CD4-positive, alpha-beta T cell treated with Interleukin-17A for 4 hours (primary cell): ENCODE results near the gene RNF181.
"Not testable (repeated sequence)": the region's sequence is repeated elsewhere in the genome, so short reads cannot be mapped to it uniquely, and the experiment has no call there.

Source experiments
- DNase-seq: peaks from one replicate; pipeline ENCODE4 v3.0.0-alpha.2; 2020; ENCODE audit warnings: mixed read lengths

RNF181 gene

GRCh38 chr2:85617723-85618122 lies 22.2 kb downstream of the RNF181 start:
- DNase-seq: not testable (repeated sequence)

- no peak for DNase-seq
Observed at GRCh38 chr2:85619617-85620016, 24.1 kb downstream of the RNF181 start.

- no peak for DNase-seq
Observed at GRCh38 chr2:85621338-85621737, 25.8 kb downstream of the RNF181 start.

- DNase-seq: no peak
Observed at GRCh38 chr2:85623991-85624390, 28.4 kb downstream of the RNF181 start.

- DNase-seq: no peak
Observed at GRCh38 chr2:85628658-85629057, 33.1 kb downstream of the RNF181 start.

GRCh38 chr2:85631316-85631715 lies 35.8 kb downstream of the RNF181 start:
- no peak for DNase-seq

GRCh38 chr2:85635011-85635410 lies 39.5 kb downstream of the RNF181 start:
- DNase-seq: no peak

GRCh38 chr2:85635636-85636035 lies 40.1 kb downstream of the RNF181 start:
- no peak for DNase-seq

GRCh38 chr2:85642725-85643124 lies 47.2 kb downstream of the RNF181 start:
- no peak for DNase-seq

- DNase-seq: no peak
Observed at GRCh38 chr2:85644909-85645308, 49.4 kb downstream of the RNF181 start.

GRCh38 chr2:85646166-85646565 lies 50.6 kb downstream of the RNF181 start:
- DNase-seq: no peak
